OCI-LY7 (cell line): ENCODE results near the gene KRTAP19-8. TPM values are rescaled to one million over a fixed set of nuclear protein-coding genes. Genes with fewer than 3 reads are reported as not detected.

ENCODE experiments used
- BruUV-seq: library from RNA; stranded (reverse); fragments of 400-500 nt; replicated peaks from 2 replicates; lab custom pipeline; 2021; lab: Mats Ljungman, UMichigan
- CTCF ChIA-PET: fragments of 300-600 bp; sonication (Branson Sonifier 250); formaldehyde crosslinking; loops from one replicate; lab custom pipeline; 2022; ENCODE audit warnings: antibody characterized with exemption; ENCODE audit not compliant: unreplicated experiment; lab: Charles Lee
- POLR2A ChIA-PET: fragments of 300-600 bp; sonication (Branson Sonifier 250); formaldehyde crosslinking; loops from one replicate; lab custom pipeline; 2022; ENCODE audit warnings: antibody characterized with exemption; lab: Charles Lee
- DNase-seq: peaks from one replicate; pipeline ENCODE4 v3.0.0-alpha.2; 2015; ENCODE audit warnings: low spot score
- H2AFZ ChIP-seq: fragments of 200-600 bp; sonication (generic), shearing (Covaris generic); 2 replicates; pipeline ENCODE4 v1.6.1; 2014; ENCODE audit warnings: mild to moderate bottlenecking, antibody characterized with exemption, low read length, moderate library complexity
- H3K27ac ChIP-seq: fragments of 200-600 bp; sonication (generic); 2 replicates; pipeline ENCODE4 v1.5.1; 2014; ENCODE audit warnings: mixed run types, low read depth, mild to moderate bottlenecking, moderate library complexity, low read length, inconsistent platforms; ENCODE audit not compliant: poor library complexity, severe bottlenecking
- H3K36me3 ChIP-seq: fragments of 200-600 bp; sonication (generic); 2 replicates; pipeline ENCODE4 v1.6.1; 2014; ENCODE audit warnings: mild to moderate bottlenecking, antibody characterized with exemption, low read length, moderate library complexity, mixed read lengths; ENCODE audit not compliant: insufficient read depth
- H3K4me1 ChIP-seq: fragments of 200-600 bp; sonication (generic); 2 replicates; pipeline ENCODE4 v1.5.1; 2014; ENCODE audit warnings: mild to moderate bottlenecking, low read length; ENCODE audit not compliant: insufficient read depth, poor library complexity, severe bottlenecking
- H3K4me2 ChIP-seq: fragments of 200-600 bp; sonication (generic); 2 replicates; pipeline ENCODE4 v1.6.1; 2014; ENCODE audit warnings: mild to moderate bottlenecking, low read length
- H3K4me3 ChIP-seq: fragments of 200-600 bp; sonication (generic); 2 replicates; pipeline ENCODE4 v1.5.1; 2014; ENCODE audit warnings: mild to moderate bottlenecking, low read depth, low read length; ENCODE audit not compliant: poor library complexity, severe bottlenecking
- H3K79me2 ChIP-seq: fragments of 200-600 bp; sonication (generic); 2 replicates; pipeline ENCODE4 v1.6.1; 2016; ENCODE audit warnings: low read depth, mild to moderate bottlenecking, low read length, moderate library complexity, mixed read lengths; ENCODE audit not compliant: insufficient read depth
- H3K9me2 ChIP-seq: fragments of 200-600 bp; sonication (generic); 2 replicates; pipeline ENCODE4 v1.6.1; 2016; ENCODE audit warnings: mild to moderate bottlenecking, low read length, mixed read lengths; ENCODE audit not compliant: insufficient read depth
- H3K9me3 ChIP-seq: fragments of 200-600 bp; sonication (generic); 2 replicates; pipeline ENCODE4 v1.6.1; 2014; ENCODE audit warnings: mild to moderate bottlenecking, mixed run types, low read length, mixed read lengths
- H4K20me1 ChIP-seq: fragments of 200-600 bp; sonication (generic); 2 replicates; pipeline ENCODE4 v1.6.1; 2014; ENCODE audit warnings: mild to moderate bottlenecking, antibody characterized with exemption, low read length, moderate library complexity, mixed read lengths; ENCODE audit not compliant: insufficient read depth
- EZH2phosphoT487 ChIP-seq: fragments of 200-600 bp; sonication (generic); IDR thresholded peaks from 2 replicates; pipeline ENCODE4 v1.6.1; 2018; ENCODE audit warnings: low read depth, borderline replicate concordance, mild to moderate bottlenecking, mixed run types, antibody characterized with exemption, low read length, moderate library complexity, mixed read lengths
- intact Hi-C: fragments of 100-400 bp; cut with micrococcal nuclease; formaldehyde crosslinking; loops from one replicate; pipeline ENCODE4 v1.10.0; 2022; ENCODE audit not compliant: unreplicated experiment
- total RNA-seq, 2 experiments: library from RNA; depleted of rRNA in 1 of 2; stranded (reverse); fragments of >200 nt in 1 of 2; shearing (Covaris generic) in 1 of 2; gene quantifications; 2 replicates each; pipeline ENCODE4 v1.2.3, GENCODE V29; 2014 to 2022
- TF ChIP-seq, protein P1 (sequence below): fragments of 200-600 bp; sonication (generic); conservative IDR thresholded peaks from 2 replicates; pipeline ENCODE4 v1.5.1; 2014; ENCODE audit warnings: mild to moderate bottlenecking, antibody characterized with exemption, low read length, moderate library complexity, mixed read lengths

KRTAP19-8 gene
- total RNA-seq, 2 experiments from 2014 or later: not detected

DNA sequence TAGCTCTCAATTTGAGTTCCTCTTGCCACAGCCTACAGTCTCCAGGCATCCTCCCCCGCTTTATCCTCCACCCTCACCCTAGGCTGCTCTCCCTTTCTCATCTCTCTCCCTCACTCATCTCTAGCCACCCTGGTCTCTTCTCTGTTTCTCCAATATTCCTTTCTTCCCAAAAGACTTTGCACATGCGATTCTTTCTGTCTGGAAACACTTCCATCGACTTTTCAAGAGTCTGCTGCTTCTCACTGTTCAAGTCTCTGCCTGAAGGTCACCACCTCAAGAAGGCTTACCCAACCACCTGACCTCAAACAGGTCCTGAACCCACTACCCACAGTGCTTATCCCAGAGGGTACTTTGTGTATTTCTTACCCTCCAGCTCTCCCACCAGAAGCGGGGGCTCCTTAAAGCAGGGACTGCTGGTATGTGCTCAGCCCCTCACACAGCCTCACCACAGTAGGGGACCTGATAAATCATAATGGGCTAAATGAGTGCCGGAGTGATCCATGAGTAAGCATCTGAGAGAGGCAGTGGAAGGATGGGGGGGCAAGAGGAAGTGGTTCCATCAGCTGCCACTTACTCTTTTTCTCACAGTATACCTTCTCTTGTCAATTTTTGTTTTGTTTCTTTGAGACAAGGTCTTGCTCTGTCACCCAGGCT, 14.3 kb upstream of the KRTAP19-8 start:
- no peak overlapping the region for H3K27ac ChIP-seq
- no peaks in the 10 kb centered on the region for H3K9me2 ChIP-seq
- H3K4me3 ChIP-seq: no peak overlapping the region
- H3K4me2 ChIP-seq: no peak overlapping the region
- POLR2A ChIA-PET: no interaction called here
- BruUV-seq: no TSS peak
- no peak overlapping the region for H2AFZ ChIP-seq
- intact Hi-C loops: no loop called here
- CTCF ChIA-PET: no interaction called here
- no peaks in the 10 kb centered on the region for H3K4me1 ChIP-seq
- H3K9me3 ChIP-seq: no peaks in the 10 kb centered on the region
- TF ChIP-seq EZH2phosphoT487: no peak
- TF ChIP-seq, protein P1, sequence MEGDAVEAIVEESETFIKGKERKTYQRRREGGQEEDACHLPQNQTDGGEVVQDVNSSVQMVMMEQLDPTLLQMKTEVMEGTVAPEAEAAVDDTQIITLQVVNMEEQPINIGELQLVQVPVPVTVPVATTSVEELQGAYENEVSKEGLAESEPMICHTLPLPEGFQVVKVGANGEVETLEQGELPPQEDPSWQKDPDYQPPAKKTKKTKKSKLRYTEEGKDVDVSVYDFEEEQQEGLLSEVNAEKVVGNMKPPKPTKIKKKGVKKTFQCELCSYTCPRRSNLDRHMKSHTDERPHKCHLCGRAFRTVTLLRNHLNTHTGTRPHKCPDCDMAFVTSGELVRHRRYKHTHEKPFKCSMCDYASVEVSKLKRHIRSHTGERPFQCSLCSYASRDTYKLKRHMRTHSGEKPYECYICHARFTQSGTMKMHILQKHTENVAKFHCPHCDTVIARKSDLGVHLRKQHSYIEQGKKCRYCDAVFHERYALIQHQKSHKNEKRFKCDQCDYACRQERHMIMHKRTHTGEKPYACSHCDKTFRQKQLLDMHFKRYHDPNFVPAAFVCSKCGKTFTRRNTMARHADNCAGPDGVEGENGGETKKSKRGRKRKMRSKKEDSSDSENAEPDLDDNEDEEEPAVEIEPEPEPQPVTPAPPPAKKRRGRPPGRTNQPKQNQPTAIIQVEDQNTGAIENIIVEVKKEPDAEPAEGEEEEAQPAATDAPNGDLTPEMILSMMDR: no peak
- DNase-seq: no peak
- H3K36me3 ChIP-seq: no peaks in the 10 kb centered on the region
- H3K79me2 ChIP-seq: no peaks in the 10 kb centered on the region
- no peaks in the 10 kb centered on the region for H4K20me1 ChIP-seq

DNA sequence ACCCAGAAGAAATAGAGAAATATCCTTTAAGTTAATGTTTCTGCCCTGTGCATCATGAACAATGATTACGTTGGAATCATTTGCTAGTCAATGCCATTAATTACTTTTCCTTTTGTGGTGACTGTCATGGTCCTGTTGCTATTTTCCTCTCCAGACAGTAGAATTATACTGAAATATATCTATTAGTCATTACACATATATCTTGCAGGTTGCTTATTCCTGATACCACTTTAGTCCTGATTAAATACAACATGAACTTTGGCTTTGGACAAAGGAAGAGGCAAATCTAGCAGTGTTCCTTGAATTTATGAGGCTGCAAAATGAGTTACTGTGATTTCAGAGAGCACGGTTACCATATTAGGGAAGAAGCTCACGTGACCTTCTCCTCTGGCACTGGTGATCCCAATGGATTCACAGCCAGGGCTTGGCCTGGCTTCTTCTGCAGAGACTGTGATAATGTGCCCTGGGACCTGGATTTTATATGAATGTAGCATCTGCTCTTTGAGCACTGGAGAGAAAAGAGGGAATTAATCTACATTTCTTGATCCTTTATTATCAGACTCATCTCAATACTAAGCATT, 12.4 kb upstream of the KRTAP19-8 start:
- Histone ChIP-seq H3K4me1 (no peaks in the 10 kb centered on the region), H3K4me3 (no peak overlapping the region), H3K27ac (no peak overlapping the region), H3K9me2 (no peaks in the 10 kb centered on the region), H3K4me2 (no peak overlapping the region), H4K20me1 (no peaks in the 10 kb centered on the region), H3K36me3 (no peaks in the 10 kb centered on the region), H3K9me3 (no peaks in the 10 kb centered on the region), H2AFZ (no peak overlapping the region), H3K79me2 (no peaks in the 10 kb centered on the region)
- ChIA-PET POLR2A (interaction anchor here (1.2 kb wide), 2 partner anchors 15 to 17 kb away, joined by 3 to 4 read pairs; no protein-coding TSS in a partner anchor), CTCF (no interaction called here)
- no peak for DNase-seq
- TF ChIP-seq EZH2phosphoT487: no peak
- TF ChIP-seq, protein P1: no peak
- intact Hi-C loops: no loop called here
- BruUV-seq: no TSS peak

DNA sequence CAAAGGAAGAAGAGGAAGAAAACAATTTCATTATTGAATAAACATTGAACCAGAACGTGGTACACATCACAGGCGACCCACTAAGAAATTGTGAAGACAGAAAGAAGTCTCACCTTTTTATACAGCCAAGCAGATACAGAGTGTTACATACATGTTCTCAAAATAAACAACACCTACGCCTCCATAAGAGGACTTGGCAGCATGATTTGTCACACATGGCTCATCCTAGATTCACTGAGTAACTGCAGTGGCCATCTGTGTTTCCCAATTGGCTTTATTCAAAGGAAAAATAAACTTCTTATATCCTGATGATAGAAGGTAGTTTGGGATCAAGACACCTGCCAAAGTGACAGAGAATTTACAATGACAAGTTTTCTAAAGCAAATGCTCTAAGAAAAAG, 7.6 kb upstream of the KRTAP19-8 start:
- intact Hi-C loops: no loop called here
- no peaks in the 10 kb centered on the region for H3K9me3 ChIP-seq
- H3K79me2 ChIP-seq: no peaks in the 10 kb centered on the region
- TF ChIP-seq EZH2phosphoT487: no peak
- TF ChIP-seq, protein P1: no peak
- DNase-seq: no peak
- no TSS peak for BruUV-seq
- H3K36me3 ChIP-seq: no peaks in the 10 kb centered on the region
- H2AFZ ChIP-seq: no peak overlapping the region
- ChIA-PET CTCF (no interaction called here), POLR2A (no interaction called here)
- H3K9me2 ChIP-seq: no peaks in the 10 kb centered on the region
- H3K4me2 ChIP-seq: no peak overlapping the region
- H4K20me1 ChIP-seq: no peaks in the 10 kb centered on the region
- no peak overlapping the region for H3K27ac ChIP-seq
- H3K4me1 ChIP-seq: no peaks in the 10 kb centered on the region
- no peak overlapping the region for H3K4me3 ChIP-seq
